Fibroblast of skin of left biceps (primary cell): ENCODE data around the gene PIEZO2.

Source experiments
- DNase-seq, 2 experiments: peaks; one replicate each; pipeline ENCODE4 v3.0.0-alpha.2; 2013; ENCODE audit warnings: low read depth in 2 of 2

PIEZO2 gene

DNA sequence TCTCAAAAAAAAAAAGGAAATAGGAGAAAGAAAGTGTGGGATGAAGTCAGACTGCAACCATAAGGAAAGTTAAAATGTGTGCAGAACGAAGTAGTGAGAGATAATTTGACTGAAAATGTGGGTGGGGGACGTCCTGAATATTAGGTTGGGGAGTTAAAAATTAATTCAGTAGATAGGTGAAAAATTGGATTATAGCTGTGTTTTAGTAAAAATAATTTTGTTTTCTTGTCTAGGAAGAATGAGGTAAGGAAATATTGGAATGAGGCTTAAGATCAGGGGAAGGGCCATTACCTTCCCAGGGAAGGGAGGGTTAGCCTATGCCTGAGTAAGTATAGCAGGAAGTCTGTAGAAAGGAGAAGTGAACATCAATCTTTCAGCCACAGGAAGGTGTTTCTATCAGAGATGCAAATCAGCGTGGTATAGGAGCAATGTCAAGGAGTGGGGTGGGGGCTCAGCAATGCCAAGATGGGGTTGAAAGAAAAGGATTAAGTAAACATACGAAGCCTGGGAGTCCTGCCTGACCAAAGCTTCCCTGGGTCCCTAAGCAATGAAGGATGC is 250.9 kb downstream of the PIEZO2 start:
- DNase-seq: no peak

DNA sequence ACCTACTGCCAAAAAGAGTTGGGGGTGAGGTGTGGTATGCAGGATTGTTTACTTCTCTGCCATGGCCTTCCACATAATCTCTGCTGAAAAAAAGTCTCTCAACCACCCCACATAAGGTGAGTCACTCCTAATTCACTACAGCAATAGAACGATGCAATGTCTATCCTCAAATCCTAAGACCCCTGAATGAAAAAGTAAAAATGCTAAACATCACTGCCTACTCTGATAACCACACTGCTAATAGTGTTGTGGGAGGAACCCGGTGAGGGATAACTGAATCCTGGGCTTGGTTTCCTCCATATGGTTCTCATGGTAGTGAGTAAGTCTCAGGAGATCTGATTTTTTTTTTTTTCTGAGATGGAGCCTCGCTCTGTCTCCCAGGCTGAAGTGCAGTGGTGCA is 252.5 kb downstream of the PIEZO2 start:
- DNase-seq: no peak

DNA sequence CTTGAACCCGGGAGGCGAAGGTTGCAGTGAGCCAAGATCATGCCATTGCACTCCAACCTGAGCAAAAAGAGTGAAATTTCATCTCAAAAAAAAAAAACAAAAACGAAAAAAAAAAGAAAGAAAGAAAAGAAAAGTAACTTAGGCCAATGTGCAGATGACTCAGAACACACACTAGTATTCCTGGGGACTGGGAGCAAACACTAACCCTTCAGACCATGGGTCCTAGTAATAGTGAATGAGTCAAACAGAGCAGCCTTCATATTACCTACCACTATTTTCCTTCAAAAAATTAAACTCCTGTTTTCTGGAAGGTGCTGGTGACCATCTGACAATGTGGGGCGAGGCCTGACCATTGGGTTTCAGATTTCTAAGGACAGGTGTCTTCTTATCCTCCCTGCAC is 253.4 kb downstream of the PIEZO2 start:
- no peak for DNase-seq

DNA sequence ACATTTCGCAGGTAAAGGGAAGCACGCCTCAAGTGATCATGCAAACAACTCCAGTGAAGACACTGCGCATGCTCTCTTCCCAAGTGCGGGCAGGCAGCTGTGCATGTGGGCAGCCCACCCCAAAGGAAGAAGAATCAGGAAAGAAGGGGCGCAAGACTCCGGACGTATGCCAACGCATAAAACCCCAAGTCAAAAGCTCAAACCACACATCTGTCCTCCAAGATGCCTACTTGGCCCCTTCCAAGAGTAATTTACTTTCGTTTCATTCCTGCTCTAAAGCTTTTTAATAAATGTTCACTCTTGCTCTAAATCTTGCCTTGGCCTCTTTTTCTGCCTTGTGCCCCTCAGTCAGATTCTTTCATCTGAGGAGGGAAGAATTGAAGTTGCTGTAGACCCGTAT is 254.9 kb downstream of the PIEZO2 start:
- DNase-seq: no peak

DNA sequence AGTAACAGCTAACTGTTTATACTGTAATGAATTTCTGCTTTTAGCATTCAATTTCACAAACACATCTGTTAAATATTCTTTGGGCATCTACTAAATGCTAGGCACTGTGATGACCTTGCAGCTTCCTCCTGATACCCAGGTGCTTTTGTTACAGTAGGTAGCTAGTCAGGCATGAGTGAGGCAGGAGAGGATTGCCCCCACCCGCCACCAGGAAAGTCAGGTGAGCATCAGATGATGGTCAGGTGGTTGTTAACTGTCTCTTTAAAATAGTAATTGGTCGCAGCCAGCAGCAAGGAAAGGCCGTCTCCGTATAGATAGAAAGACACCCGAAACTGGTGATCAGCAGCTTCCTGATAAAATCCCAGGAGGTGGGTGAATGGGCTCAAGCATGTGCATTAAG is 255.6 kb downstream of the PIEZO2 start:
- DNase-seq: no peak

DNA sequence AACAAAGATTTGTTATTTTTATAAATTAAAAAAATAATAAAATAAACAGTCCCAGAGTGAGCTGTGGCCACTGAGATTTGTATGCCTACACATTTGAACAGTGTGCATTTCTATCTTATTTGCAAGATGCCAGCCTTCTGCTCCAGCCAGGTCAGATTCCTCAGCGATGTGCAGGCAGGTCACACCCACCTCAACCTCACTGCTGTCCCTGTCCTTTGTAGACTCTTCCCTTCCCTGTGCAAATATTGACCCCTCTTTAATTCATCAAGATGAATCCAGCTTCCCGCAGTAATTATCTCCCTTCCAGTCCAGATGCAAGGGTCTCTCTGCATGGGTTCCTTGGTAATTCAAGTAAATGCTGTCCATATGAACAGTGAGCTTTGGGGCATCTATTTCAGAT is 256.2 kb downstream of the PIEZO2 start:
- no peak for DNase-seq

DNA sequence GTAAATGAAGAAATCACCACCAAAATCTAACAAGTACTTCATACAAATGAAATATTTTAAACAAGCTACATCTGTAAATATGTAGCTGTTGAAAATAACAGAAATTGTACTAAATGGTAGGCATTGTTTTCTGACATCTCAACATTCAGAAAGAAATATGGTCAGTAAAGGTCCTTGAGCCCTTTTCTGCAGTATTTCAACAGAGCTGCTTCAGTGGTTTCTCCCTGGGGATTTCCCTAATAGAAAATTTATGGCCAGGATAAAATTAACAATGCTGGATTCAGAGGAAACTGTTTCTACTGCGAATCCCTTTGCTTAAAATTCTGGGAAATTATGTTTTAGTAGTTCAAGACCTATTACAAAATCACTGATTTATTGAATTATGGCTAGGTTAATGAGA is 256.6 kb downstream of the PIEZO2 start:
- peak in 1 of 2 experiments; percentile 33 for DNase-seq

DNA sequence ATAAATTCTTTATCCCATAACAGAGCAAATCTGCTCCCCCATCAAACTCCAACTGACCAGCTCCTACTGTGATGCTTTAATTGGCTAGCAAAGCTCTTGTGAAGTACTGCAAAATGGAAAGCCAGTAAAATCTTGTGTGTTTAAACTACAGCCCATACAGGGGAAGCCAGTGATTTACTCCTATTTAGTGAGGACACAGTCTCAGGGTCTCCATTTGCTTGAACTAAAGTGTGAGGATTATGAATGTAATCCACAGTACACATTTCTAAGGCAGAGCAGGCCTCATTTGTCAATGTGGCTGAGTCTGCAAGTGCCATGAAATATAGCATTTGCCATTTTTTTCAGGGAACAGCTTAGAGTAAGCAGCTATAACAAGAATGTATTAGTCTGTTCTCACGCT is 259.3 kb downstream of the PIEZO2 start:
- DNase-seq: no peak

DNA sequence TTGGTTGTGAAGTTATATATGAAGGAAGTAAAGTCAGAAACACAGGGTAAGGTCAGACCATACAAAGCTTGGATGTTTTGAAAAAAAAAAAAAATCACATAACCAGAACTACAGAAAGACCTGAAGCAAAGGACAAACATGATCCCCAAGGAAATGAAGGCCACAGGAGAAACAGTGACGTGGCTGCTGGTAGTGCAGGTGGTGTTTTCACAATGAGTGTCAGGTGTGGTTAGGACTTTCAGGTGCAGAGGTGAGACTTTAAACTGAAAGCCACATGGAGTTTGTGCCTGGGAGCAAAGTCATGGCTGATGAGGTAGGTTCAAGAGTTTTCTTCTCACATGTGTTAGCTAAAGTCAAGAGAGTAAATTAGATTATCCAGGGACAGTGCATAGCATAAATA is 270.7 kb downstream of the PIEZO2 start:
- DNase-seq: no peak

DNA sequence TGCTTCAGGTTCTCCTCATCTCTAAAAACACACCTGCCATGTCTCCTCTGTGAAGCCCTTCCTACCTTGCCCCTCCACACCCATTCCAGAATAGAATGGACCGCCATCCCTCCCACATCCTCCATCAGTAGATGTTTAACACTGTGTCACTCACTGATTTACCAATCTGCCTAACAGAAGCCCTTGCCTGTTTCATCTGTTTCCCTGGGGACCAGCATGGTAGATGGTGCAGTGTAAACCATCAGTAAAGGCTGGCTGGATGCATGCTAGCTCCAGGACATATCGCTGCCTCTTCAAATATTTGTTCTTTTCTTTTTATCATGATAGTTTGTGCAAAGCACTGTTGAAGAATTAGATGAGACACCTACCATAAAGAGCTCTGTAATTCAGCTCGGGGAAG is 271.4 kb downstream of the PIEZO2 start:
- no peak for DNase-seq

DNA sequence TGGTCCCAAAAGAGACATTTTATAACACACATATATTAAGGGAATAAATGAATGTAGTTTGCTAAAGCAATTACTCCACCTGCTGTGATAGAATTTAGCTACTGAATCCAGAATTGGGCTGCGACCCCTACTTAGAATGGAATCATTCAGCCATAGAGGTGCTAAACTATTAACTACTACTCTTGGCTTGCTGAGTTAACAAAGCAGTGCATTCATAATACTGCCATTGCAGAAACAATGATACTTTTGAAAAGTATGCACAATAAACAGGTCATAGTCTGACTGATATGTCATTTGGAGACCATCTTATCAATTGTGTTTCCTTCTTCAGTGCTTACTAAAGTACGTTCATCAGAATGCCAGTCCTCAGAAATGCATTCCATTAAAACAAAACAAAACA is 273.6 kb downstream of the PIEZO2 start:
- no peak for DNase-seq

DNA sequence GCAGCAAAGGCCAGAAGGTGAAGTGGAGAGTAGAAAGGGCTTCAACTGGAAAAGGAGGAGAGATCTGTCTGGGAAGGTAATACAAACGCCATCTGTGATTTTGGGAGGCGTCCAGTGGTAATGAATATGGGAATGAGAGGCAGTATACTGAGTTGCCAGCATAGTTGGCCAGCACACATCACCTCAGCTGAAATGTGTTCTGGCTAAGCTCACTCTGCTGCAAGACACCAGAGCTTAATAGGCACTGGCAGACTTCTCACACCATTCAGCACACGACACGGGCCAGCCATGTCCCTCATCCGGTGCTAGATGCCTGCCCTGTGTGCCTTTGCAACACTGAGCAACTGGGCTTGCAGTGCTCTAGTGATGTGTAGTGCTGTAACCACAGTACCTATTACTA is 277.1 kb downstream of the PIEZO2 start:
- no peak for DNase-seq

DNA sequence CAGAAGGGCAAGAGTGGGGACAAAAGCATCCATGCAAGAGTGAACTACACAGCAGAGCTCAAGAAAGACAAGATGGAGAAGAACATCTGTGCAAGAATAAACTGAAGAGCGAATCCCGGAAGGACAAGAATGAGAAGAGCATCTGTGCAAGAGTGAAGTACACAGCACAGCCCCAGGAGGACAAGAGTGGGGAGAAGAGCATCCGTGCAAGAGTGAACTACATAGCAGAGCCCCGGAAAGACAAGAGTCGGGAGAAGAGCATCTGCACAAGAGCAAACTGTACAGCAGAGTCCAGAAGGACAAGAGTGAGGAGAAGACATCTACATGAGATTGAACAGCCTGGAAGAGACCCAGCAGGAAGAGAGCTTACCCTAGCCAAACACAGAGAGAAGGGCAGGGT is 284.6 kb downstream of the PIEZO2 start:
- DNase-seq: no peak

DNA sequence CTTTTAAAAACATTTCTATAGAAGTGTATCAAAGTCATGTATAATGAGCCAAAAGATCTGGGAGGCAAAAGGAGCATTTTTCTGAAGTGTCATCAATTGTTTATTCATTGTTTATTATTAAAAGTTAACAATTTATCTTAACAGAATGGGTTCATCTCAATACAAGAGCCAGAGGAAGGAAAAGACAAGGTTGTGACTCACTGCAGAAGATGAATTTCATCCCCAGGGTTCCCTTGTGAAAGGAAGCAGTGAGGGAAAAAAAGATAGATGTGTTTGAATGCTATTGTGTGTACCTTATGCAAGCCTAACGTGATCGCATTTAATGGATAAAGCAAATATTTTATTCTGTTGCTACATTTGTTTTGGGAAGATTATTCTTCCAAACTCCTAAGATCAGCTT is 286.3 kb downstream of the PIEZO2 start:
- no peak for DNase-seq

DNA sequence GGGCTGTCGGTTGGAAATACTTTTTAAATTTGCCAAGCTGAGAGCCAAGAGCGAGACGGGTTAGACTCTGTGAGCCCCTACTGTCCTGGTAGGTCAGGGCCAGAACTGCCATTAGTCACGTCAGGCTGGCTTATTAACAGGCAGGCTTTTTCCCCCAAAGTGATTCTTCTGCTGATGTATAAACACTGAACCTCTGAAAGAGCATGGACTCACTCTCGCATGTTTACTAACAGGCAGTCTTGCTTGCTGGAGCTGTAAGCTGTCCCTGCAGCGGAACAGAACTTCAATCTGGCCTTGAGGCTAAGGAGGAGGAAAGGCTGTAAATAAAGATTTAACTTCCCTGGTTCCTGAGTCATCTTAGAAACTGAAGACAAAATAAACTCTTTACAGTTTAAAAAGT is 288.4 kb downstream of the PIEZO2 start:
- DNase-seq: no peak

DNA sequence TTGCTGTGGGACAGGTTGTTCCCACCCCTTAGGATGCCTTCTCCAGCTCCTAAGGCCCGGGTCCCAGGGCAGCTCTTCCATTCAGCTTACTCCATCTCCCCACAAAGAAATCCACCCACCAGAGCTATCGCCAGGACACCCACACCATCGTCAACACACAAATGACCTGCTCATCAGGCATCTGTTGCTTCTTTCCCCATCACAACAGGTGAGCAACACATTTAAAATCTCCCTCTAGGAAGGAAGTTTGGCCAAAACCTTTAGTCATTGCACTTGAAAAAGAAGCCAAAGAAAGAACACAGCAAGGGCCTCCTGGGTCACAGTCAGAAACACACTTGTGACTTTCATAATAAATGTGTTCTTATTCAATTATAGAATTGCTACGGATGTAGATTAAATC is 289.0 kb downstream of the PIEZO2 start:
- no peak for DNase-seq

DNA sequence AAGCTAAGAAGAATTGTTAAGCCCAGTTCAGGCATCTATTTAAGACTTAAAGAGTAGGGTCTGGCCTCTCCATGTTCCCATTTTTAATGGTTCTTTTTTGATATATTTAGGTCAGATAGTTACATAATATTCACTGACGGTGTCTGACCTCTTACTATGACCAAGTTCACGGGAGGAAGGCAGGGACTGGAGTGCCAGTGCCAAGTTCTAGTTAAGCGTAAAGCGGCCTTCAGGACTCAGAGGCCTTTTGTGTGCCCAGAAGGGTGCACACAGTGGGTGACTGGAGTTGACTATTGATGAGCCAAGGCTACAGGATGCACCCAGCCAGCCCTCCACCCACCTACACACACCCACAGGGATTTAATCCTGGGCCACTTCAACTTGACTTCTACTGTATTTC is 290.9 kb downstream of the PIEZO2 start:
- no peak for DNase-seq

DNA sequence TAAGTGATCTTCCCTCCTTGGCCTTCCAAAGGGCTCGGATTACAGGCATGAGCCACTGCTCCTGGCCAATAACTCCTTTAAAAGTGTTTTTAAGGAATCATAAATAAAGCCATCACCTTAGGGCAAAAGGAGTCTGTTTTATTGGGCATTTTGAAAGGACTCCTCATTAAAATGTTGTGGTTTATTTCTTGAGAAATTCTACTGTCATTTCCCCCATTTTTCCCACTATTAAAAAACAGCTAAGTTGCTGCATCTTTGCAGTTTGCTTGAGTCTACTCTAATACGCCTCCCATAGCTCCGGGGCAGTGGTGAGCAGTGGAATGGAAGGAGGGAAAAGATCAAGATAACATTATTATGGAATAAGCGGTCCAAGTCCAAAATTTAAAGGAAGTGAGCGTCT is 293.2 kb downstream of the PIEZO2 start:
- no peak for DNase-seq

DNA sequence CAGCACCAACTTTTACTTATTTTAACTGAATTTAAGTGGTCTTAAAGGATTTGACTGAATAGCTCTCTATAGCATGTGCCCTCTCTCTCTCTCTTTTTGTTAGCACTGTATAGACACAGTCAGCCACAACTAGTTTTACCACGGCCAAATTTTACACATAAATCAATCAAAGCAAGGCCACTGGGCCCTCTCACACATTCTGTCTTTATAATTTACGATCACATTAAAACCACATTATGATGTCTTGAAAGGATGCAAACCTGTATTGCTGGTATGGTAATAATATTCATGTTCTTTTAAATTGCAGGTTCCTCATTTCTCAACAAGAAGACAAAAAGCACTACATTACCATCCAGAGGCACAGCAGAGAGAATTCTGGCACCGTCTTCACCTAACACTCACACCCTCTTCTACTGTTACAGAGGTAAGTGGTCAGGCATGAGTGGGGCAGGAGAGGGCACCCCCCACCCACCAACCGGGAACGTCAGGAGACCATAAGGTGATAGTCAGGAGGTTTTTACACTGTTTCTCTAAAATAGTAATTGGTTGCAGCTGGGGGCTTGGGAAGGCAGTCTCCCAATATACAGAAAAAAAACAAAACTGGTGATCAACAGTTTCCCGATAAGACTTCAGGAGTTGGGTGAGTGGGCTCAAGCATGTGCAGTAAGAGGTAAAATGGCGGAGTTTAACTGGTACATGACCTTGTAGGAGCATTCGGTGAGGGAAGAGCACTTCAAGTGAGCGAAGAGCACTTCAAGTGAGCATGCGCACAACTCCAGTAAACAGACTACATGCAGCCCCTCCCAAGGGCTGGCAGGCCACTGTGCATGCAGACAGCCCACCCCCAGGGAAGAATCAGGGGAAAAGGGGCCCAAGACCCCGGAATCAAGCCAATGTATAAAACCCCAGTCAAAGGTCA is 296.7 kb downstream of the PIEZO2 start:
- DNase-seq: no peak

DNA sequence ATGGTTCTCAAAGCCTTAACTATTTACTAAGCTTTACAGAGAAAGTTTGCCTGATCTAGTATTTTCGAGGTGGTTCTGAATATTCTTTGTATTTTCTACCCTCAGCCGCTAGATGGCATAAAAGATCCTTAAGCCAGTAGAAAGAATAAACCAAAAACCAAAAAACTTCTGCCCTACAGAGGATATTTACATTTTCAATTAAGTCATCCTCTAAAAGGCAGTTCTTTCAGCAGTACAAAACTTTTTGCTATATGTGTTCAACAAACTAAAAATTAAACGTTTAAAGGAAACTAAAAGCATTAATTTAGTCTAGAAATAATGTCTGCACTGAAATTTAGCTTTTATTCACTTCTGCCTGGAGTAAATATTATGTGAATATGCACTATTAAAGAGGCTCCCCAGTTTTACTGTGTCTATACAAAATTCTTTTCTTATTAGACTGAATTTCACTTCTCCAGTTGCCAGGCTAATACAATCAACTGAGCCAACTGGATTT is 297.5 kb downstream of the PIEZO2 start:
- no peak for DNase-seq

DNA sequence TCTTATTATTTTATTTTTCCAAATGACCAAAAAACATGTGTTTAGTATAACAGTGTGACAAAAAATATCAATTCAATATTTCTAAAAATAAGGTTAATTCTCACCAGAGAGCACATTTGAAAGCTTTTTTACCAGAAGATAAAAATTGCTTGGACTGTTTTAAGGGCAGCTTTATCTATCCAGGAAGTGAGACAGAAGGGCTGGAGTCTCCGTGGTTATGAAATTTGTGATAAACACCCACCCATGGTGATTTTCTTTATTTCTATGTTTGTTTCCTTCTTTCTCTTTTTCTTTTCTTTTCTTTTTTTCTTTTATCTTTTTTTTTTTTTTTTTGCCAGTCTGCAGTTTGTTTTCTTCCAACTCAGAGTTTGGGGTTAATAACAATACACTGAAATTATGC is 298.5 kb downstream of the PIEZO2 start:
- DNase-seq: no peak

DNA sequence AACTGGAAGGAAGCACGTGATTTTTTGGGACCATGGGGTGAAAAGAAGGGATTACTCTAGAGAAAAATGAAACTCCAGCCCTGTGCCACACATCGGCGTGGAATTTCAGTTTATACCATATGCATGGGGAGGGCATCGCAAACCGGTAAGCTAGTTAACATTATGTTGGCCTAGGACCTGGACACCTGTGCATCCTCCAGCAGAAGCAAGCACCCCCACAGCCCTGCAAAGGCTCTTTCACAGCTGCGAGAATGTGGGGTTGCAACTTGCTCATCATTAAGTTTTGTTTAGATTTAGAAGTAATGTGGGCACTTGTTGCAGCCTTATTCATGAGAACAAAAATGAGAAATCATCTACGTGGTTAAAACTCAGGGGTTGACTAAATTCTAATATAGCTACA is 299.2 kb downstream of the PIEZO2 start:
- DNase-seq: no peak

DNA sequence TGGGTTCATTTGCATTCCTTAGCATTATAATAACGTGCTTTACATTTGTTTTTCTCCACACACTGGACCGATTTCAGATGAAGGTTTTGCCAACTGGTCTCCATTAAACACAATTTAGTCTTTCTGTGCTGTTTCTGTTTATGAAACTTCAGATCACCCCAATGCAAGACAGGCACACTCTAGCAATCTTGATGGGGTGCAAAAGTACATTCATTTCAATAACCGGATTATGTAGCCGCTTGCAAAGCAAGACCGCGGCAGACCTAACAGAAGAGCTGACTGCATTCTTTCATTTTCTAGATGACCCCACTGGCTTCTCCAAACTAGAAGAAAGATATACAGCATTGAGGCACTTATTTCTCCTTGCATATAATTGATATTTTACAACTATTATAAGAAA is 301.5 kb downstream of the PIEZO2 start:
- DNase-seq: no peak

DNA sequence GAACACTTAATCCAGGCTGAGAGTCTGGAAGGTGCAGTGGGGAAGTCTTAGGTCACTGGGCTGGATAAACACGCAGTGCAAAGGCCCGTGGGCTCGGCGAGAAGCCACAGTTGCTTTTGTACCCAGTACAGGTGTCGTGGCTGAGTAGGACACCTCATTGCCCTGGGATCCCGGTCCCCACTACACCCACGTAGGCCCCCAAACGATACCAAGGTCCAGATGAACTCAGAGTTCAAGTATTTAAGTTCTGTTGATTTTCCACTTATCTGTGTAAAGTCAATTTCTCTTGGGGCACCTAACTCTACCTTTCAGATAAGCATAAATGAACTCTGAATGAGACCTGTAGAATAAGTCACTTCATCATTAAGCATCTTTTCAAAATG is 302.0 kb downstream of the PIEZO2 start:
- DNase-seq: no peak
